ENCODE measurements around the gene CLK2.

GRCh38 chr1:155253797-155254196 is 19.5 kb downstream of the CLK2 start:
- no peak for TF ChIP-seq FOXM1 (IDR thresholded peaks at IDR 0.05; ENCODE audit: borderline replicate concordance, low read depth)
- TF ChIP-seq MAX (IDR thresholded peaks at IDR 0.05) = no peak
- no peak for TF ChIP-seq YY1 (IDR thresholded peaks at IDR 0.05; ENCODE audit: low read depth)
- TF ChIP-seq RAD21 (IDR thresholded peaks at IDR 0.05; ENCODE audit: low read depth) = no peak

Data from Ishikawa (cell line).